Osteoblast (primary cell): ENCODE measurements around the gene CDC27. TPM values are rescaled to one million over a fixed set of nuclear protein-coding genes. Genes with fewer than 3 reads are reported as not detected.
"Not testable (repeated sequence)": the region's sequence is repeated elsewhere in the genome, so short reads cannot be mapped to it uniquely, and the experiment has no call there.

Experiments used
- DNase-seq: peaks from one replicate; pipeline ENCODE4 v3.0.0; 2011; ENCODE audit warnings: low spot score, mixed read lengths; ENCODE audit not compliant: insufficient read length; ENCODE audit errors: missing footprints
- H2AFZ ChIP-seq: 2 replicates; pipeline ENCODE4 v1.6.0; 2011; ENCODE audit warnings: mild to moderate bottlenecking, low read length
- H3K27ac ChIP-seq: 2 replicates; pipeline ENCODE4 v1.5.1; 2011; ENCODE audit warnings: mild to moderate bottlenecking, low read depth, low read length, moderate library complexity
- H3K27me3 ChIP-seq: 2 replicates; pipeline ENCODE4 v1.6.0; 2012; ENCODE audit warnings: mild to moderate bottlenecking, control low read depth, inconsistent platforms, low read length, moderate library complexity; ENCODE audit not compliant: insufficient read depth
- H3K36me3 ChIP-seq: 2 replicates; pipeline ENCODE4 v1.5.1; 2011; ENCODE audit warnings: mild to moderate bottlenecking, low read length, control low read depth, moderate library complexity; ENCODE audit not compliant: insufficient read depth
- H3K4me1 ChIP-seq: 2 replicates; pipeline ENCODE4 v1.5.1; 2011; ENCODE audit warnings: mild to moderate bottlenecking, low read length, control low read depth, moderate library complexity; ENCODE audit not compliant: insufficient read depth
- H3K4me2 ChIP-seq: 2 replicates; pipeline ENCODE4 v1.6.0; 2011; ENCODE audit warnings: mild to moderate bottlenecking, low read length; ENCODE audit not compliant: insufficient read depth
- H3K4me3 ChIP-seq: fragments of 200-600 bp; sonication (generic); 3 replicates; pipeline ENCODE4 v1.5.1; 2012; ENCODE audit warnings: mild to moderate bottlenecking, low read length, inconsistent platforms; ENCODE audit not compliant: insufficient read depth
- H3K79me2 ChIP-seq: 2 replicates; pipeline ENCODE4 v1.6.0; 2012; ENCODE audit warnings: mild to moderate bottlenecking, low read length, control low read depth, inconsistent platforms; ENCODE audit not compliant: insufficient read depth
- H3K9me3 ChIP-seq: 2 replicates; pipeline ENCODE4 v1.5.1; 2011; ENCODE audit warnings: low read depth, low read length, control low read depth
- H4K20me1 ChIP-seq: 2 replicates; pipeline ENCODE4 v1.6.0; 2012; ENCODE audit warnings: mild to moderate bottlenecking, low read length, control low read depth; ENCODE audit not compliant: insufficient read depth
- total RNA-seq: library from RNA; depleted of rRNA; stranded (reverse); fragments of >200 nt; gene quantifications from 2 replicates; pipeline ENCODE4 v1.2.3, GENCODE V29; 2012
- TF ChIP-seq, protein P1 (sequence below): IDR thresholded peaks from 2 replicates; pipeline ENCODE4 v1.5.1; 2011; ENCODE audit warnings: mild to moderate bottlenecking, low read depth, low read length, moderate library complexity; ENCODE audit errors: extremely low read depth

Gene CDC27
- total RNA-seq, 1 donor = 80.3 TPM

DNA sequence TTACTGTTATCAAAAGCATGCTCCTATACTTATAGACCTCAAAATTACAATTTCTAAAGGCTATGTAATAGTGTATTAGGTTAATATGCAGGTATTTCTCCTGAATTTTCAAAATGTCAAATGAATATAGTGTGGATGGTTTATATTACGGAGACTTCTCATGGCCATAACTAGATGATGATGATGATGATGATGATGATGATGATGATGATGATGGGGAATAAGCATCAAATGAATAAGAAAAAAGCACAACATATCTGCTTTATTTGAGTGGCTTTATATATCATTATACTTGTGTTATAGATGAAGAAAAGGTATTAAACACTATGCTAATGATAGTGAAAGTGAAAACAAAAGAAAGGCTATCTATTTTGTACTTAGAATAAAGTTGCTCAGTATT lies 53.9 kb downstream of the CDC27 start:
- Histone ChIP-seq H3K4me1 (no peaks in the 10 kb centered on the region), H3K9me3 (no peaks in the 10 kb centered on the region), H4K20me1 (no peaks in the 10 kb centered on the region), H3K4me3 (no peak overlapping the region), H3K27ac (no peak overlapping the region), H2AFZ (no peak overlapping the region), H3K79me2 (peaks cover 7% of the 10 kb centered on the region), H3K36me3 (peaks cover 64% of the 10 kb centered on the region), H3K4me2 (no peak overlapping the region), H3K27me3 (no peaks in the 10 kb centered on the region)
- DNase-seq = no peak
- TF ChIP-seq, protein P1, sequence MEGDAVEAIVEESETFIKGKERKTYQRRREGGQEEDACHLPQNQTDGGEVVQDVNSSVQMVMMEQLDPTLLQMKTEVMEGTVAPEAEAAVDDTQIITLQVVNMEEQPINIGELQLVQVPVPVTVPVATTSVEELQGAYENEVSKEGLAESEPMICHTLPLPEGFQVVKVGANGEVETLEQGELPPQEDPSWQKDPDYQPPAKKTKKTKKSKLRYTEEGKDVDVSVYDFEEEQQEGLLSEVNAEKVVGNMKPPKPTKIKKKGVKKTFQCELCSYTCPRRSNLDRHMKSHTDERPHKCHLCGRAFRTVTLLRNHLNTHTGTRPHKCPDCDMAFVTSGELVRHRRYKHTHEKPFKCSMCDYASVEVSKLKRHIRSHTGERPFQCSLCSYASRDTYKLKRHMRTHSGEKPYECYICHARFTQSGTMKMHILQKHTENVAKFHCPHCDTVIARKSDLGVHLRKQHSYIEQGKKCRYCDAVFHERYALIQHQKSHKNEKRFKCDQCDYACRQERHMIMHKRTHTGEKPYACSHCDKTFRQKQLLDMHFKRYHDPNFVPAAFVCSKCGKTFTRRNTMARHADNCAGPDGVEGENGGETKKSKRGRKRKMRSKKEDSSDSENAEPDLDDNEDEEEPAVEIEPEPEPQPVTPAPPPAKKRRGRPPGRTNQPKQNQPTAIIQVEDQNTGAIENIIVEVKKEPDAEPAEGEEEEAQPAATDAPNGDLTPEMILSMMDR = no peak

DNA sequence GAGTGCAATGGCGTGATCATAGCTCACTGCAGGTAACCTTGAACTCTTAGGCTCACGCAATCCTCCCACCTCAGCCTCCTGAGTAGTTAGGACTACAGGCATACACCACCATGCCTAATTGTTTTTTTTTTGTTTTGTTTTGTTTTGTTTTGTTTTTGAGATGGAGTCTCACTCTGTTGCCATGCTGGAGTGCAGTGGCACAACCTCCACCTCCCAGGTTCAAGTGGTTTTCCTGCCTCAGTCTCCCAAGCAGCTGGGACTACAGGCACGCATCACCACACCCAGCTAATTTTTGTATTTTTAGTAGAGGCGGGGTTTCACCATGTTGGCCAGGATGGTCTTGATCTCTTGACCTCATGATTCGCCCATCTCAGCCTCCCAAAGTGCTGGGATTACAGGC lies 54.7 kb downstream of the CDC27 start:
- H3K4me3 ChIP-seq, H3K4me2 ChIP-seq, H3K79me2 ChIP-seq, H3K27ac ChIP-seq, H2AFZ ChIP-seq, H4K20me1 ChIP-seq, H3K9me3 ChIP-seq, H3K27me3 ChIP-seq, DNase-seq, H3K4me1 ChIP-seq: not testable (repeated sequence)
- peaks cover 63% of the 10 kb centered on the region for H3K36me3 ChIP-seq

DNA sequence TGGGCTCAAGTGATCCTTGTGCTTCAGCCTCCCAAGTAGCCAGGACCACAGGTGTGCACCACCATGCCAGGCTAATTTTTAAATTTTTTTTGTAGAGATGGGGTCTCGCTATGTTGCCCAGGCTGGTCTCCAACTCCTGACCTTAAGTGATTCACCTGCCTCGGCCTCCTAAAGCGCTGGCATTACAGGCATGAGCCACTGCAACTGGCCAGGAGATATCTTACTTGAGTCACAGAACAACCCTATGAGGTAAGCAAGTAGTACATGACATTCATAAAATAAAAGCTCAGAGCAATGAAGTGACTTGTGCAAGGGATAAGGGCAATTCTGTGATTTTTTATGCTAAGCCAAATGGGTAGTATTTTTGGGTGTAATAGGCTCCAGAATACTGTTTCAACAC lies 57.3 kb downstream of the CDC27 start:
- Histone ChIP-seq H3K4me1 (no peaks in the 10 kb centered on the region), H3K27me3 (no peaks in the 10 kb centered on the region), H3K27ac (no peak overlapping the region), H4K20me1 (no peaks in the 10 kb centered on the region), H3K4me3 (no peak overlapping the region), H3K9me3 (no peaks in the 10 kb centered on the region), H3K79me2 (no peaks in the 10 kb centered on the region), H3K4me2 (no peak overlapping the region), H2AFZ (no peak overlapping the region), H3K36me3 (peaks cover 61% of the 10 kb centered on the region)
- TF ChIP-seq, protein P1 = no peak
- no peak for DNase-seq

DNA sequence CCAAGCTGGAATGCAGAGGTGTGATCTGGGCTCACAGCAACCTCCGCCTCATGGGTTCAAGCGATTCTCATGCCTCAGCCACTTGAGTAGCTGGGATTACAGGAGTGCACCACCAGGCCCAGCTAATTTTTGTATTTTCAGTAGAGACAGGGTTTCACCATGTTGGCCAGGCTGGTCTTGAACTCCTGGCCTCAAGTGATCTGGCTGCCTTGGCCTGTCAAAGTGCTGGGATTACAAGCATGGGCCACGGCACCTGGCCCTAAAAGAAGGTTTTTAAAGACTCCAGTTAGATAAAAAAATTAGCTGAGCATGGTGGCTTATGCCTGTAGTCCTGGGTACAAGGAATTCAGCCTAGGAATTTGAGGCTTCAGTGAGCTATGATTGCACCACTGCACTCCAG lies 62.3 kb downstream of the CDC27 start:
- H2AFZ ChIP-seq, H3K79me2 ChIP-seq, H3K4me3 ChIP-seq, H3K4me1 ChIP-seq, H3K27me3 ChIP-seq, H3K27ac ChIP-seq, H3K4me2 ChIP-seq, H4K20me1 ChIP-seq, H3K9me3 ChIP-seq, DNase-seq: not testable (repeated sequence)
- H3K36me3 ChIP-seq = peaks cover 77% of the 10 kb centered on the region

DNA sequence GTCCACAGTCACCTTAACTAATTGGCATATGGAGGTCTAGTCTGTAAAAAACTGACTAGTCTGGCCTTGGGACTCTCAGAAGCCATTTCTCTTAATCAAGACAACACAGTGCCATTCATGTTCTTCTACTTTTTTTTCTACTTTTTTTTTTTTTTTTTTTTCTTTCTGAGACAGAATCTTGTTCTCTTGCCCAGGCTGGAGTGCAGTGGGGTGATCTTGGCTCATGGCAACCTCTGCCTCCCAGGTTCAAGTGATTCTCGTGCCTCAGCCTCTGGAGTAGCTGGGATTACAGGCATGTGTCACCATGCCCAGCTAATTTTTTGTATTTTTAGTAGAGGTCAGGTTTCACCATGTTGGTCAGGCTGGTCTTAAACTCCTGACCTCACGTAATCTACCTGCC lies 65.8 kb downstream of the CDC27 start:
- H3K27me3 ChIP-seq, H2AFZ ChIP-seq, H3K4me3 ChIP-seq, DNase-seq, H3K27ac ChIP-seq, H3K9me3 ChIP-seq, H3K79me2 ChIP-seq, H3K4me2 ChIP-seq: not testable (repeated sequence)
- peaks cover 19% of the 10 kb centered on the region for H3K4me1 ChIP-seq
- peaks cover 68% of the 10 kb centered on the region for H3K36me3 ChIP-seq
- H4K20me1 ChIP-seq = peaks cover 14% of the 10 kb centered on the region
